IMR-90 (cell line): ENCODE measurements around the gene MEGF11.

ENCODE experiments used
- BHLHE40 ChIP-seq: fragments of 150-350 bp; IDR thresholded peaks from 2 replicates; pipeline ENCODE4 v1.6.1; 2016; ENCODE audit warnings: mild to moderate bottlenecking, low read depth, low read length
- CHD1 ChIP-seq: IDR thresholded peaks from 2 replicates; pipeline ENCODE4 v1.6.1; 2012; ENCODE audit warnings: low read depth, low read length, improper control_type of control experiment
- MAFK ChIP-seq: IDR thresholded peaks from 2 replicates; pipeline ENCODE4 v1.6.1; 2012; ENCODE audit warnings: low read depth, low read length, improper control_type of control experiment
- MXI1 ChIP-seq: IDR thresholded peaks from 2 replicates; pipeline ENCODE4 v1.6.1; 2012; ENCODE audit warnings: low read depth, mild to moderate bottlenecking, low read length, moderate library complexity, borderline replicate concordance
- POLR2A ChIP-seq: IDR thresholded peaks from 2 replicates; pipeline ENCODE4 v1.6.1; 2012; ENCODE audit warnings: mild to moderate bottlenecking, low read depth, low read length
- RAD21 ChIP-seq: IDR thresholded peaks from 2 replicates; pipeline ENCODE4 v1.6.1; 2012; ENCODE audit warnings: low read length, improper control_type of control experiment
- RFX5 ChIP-seq: IDR thresholded peaks from 2 replicates; pipeline ENCODE4 v1.8.0; 2012; ENCODE audit warnings: low read depth, mild to moderate bottlenecking, low read length, moderate library complexity
- SMC3 ChIP-seq: fragments of 150-350 bp; IDR thresholded peaks from 2 replicates; pipeline ENCODE4 v1.6.1; 2016; ENCODE audit warnings: low read depth, mild to moderate bottlenecking, antibody characterized with exemption, low read length, moderate library complexity
- TF ChIP-seq, protein P1 (sequence below): conservative IDR thresholded peaks from 2 replicates; pipeline ENCODE4 v1.5.1; 2012; ENCODE audit warnings: mild to moderate bottlenecking, low read depth, low read length, improper control_type of control experiment
- TF ChIP-seq, protein P2 (sequence below): fragments of 150-350 bp; IDR thresholded peaks from 2 replicates; pipeline ENCODE4 v1.6.1; 2017; ENCODE audit warnings: mild to moderate bottlenecking, antibody characterized with exemption, low read length, low read depth

DNA sequence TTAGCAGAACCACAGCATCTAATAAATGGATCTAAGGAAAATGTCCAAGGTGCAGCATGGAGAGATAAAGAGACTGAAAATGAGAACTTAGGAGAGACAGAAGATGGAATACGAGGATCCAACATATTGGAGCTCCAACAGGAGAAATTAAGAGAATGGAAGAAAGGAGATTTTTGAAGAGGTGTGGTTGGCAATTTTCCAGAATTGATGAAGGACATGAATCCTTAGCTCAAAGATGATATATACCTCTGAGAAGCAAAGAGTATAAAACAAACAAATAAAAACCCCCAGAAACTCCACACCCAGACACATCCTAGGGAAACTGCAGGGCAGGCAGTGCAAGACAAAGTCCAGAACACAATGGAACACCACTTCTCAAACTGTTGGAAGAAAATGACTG lies 141.2 kb downstream of the MEGF11 start:
- no peak for TF ChIP-seq BHLHE40
- TF ChIP-seq MAFK = no peak
- no peak for TF ChIP-seq POLR2A
- TF ChIP-seq MXI1 = no peak
- TF ChIP-seq, protein P1, sequence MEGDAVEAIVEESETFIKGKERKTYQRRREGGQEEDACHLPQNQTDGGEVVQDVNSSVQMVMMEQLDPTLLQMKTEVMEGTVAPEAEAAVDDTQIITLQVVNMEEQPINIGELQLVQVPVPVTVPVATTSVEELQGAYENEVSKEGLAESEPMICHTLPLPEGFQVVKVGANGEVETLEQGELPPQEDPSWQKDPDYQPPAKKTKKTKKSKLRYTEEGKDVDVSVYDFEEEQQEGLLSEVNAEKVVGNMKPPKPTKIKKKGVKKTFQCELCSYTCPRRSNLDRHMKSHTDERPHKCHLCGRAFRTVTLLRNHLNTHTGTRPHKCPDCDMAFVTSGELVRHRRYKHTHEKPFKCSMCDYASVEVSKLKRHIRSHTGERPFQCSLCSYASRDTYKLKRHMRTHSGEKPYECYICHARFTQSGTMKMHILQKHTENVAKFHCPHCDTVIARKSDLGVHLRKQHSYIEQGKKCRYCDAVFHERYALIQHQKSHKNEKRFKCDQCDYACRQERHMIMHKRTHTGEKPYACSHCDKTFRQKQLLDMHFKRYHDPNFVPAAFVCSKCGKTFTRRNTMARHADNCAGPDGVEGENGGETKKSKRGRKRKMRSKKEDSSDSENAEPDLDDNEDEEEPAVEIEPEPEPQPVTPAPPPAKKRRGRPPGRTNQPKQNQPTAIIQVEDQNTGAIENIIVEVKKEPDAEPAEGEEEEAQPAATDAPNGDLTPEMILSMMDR = no peak
- TF ChIP-seq RFX5 = no peak
- TF ChIP-seq CHD1 = no peak
- TF ChIP-seq, protein P2, sequence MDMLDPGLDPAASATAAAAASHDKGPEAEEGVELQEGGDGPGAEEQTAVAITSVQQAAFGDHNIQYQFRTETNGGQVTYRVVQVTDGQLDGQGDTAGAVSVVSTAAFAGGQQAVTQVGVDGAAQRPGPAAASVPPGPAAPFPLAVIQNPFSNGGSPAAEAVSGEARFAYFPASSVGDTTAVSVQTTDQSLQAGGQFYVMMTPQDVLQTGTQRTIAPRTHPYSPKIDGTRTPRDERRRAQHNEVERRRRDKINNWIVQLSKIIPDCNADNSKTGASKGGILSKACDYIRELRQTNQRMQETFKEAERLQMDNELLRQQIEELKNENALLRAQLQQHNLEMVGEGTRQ = no peak
- TF ChIP-seq SMC3 = no peak
- TF ChIP-seq RAD21 = no peak
